Prostate gland (tissue), 2 donors: ENCODE results near the gene RNF6.

Experiments used
- CTCF ChIP-seq, 4 experiments: fragments of 200-600 bp in 2 of 4; fragments of 450-650 bp in 2 of 4; sonication (generic) in 2 of 4; IDR thresholded peaks; 1 replicate in 3 of 4; 2 replicates in 1 of 4; pipeline ENCODE4 v1.5.1; 2016 to 2019; ENCODE audit warnings: antibody characterized with exemption in 4 of 4, mild to moderate bottlenecking in 2 of 4, moderate library complexity in 2 of 4
- POLR2A ChIP-seq: fragments of 450-650 bp; IDR thresholded peaks from one replicate; pipeline ENCODE4 v1.6.1; 2016; ENCODE audit warnings: antibody characterized with exemption, mild to moderate bottlenecking
- POLR2AphosphoS5 ChIP-seq: sonication (generic); formaldehyde crosslinking; IDR thresholded peaks from one replicate; pipeline ENCODE4 v1.6.1; 2017; ENCODE audit warnings: antibody characterized with exemption

- TF ChIP-seq CTCF (IDR thresholded peaks at IDR 0.05) (no peak), POLR2AphosphoS5 (no peak), POLR2A (no peak)
Observed at GRCh38 chr13:26185720-26186117, 36.4 kb downstream of the RNF6 start.
